Germinal center (tissue), 1 donor: Measurements from ENCODE around the gene LETM1.

Source experiments
- DNase-seq: peaks from one replicate; pipeline ENCODE4 v3.0.0; 2012; ENCODE audit warnings: mixed read lengths, low spot score

Gene LETM1

GRCh38 chr4:1806596-1807331 lies 49.2 kb downstream of the LETM1 start:
- DNase-seq = no peak

GRCh38 chr4:1806223-1806564 lies 49.8 kb downstream of the LETM1 start:
- no peak for DNase-seq

GRCh38 chr4:1805493-1806222 lies 50.3 kb downstream of the LETM1 start:
- no peak for DNase-seq

GRCh38 chr4:1804638-1805492 lies 51.1 kb downstream of the LETM1 start:
- DNase-seq = no peak

GRCh38 chr4:1803523-1804423 lies 52.2 kb downstream of the LETM1 start:
- DNase-seq = no peak

GRCh38 chr4:1802720-1803522 lies 53.0 kb downstream of the LETM1 start:
- DNase-seq = no peak

GRCh38 chr4:1802151-1802715 lies 53.7 kb downstream of the LETM1 start:
- DNase-seq = no peak

GRCh38 chr4:1801286-1801958 lies 54.5 kb downstream of the LETM1 start:
- no peak for DNase-seq

- DNase-seq = no peak
Measured at GRCh38 chr4:1800805-1801204, 55.2 kb downstream of the LETM1 start.

GRCh38 chr4:1799387-1800375 lies 56.3 kb downstream of the LETM1 start:
- no peak for DNase-seq

GRCh38 chr4:1798580-1799386 lies 57.2 kb downstream of the LETM1 start:
- DNase-seq = no peak

- DNase-seq = no peak
Measured at GRCh38 chr4:1797861-1798579, 57.9 kb downstream of the LETM1 start.

- no peak for DNase-seq
Measured at GRCh38 chr4:1797298-1797860, 58.6 kb downstream of the LETM1 start.

GRCh38 chr4:1796486-1797204 lies 59.3 kb downstream of the LETM1 start:
- DNase-seq = no peak

- no peak for DNase-seq
Measured at GRCh38 chr4:1795299-1796195, 60.4 kb downstream of the LETM1 start.
